ENCODE measurements around the gene DNAJC8. TPM values are rescaled to one million over a fixed set of nuclear protein-coding genes. Genes with fewer than 3 reads are reported as not detected.

DNAJC8 gene
- total and polyA plus RNA-seq, 2 of the 4 experiments (the other 2 are of a cell fraction) = 53.6 to 81.0 TPM

DNA sequence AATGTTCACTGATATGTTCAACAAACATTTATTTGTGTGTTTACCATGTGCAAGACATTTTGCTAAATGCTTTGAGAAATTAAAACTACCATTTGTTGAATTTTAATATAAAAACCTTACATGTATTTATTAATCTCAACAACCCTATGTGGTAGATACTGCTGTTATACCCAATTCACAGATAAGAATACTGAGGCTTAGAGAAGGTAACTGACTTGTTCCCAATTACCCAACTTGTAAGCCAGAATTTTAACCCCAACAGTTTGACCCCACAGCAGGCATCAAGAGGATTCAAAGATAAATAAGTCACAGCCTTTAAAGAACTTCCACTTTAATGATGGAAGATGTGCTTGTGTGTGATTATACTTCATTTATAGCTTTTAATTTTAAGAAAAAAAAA lies 3.7 kb downstream of the DNAJC8 start:
- CTCF ChIA-PET = no interaction called here
- H3K79me1 ChIP-seq (ENCODE audit: low read depth in 1 of 2, low read length in 2 of 2) = peaks cover 25 to 42% of the 10 kb centered on the region in 2 experiments
- dilution Hi-C loops (cut with HindIII; ENCODE audit: low sequenced_read_pairs, unreplicated experiment) = no loop called here

More for the DNA sequence above, 3.7 kb downstream of the DNAJC8 start:
- Histone ChIP-seq H4K91ac (ENCODE audit: insufficient read depth, low read depth, low read length) (no peak overlapping the region), H2AFZ (replicated peaks; ENCODE audit: low read length, poor library complexity) (no peak overlapping the region), H3K23ac (ENCODE audit: low read depth, low read length) (no peak overlapping the region), H2AK5ac (ENCODE audit: low read depth, low read length) (no peak overlapping the region), H3K9me1 (ENCODE audit: insufficient read depth, low read length) (peaks cover 5% of the 10 kb centered on the region; the same call in 1 of the 2 replicates), H2BK15ac (ENCODE audit: low read depth, low read length) (no peak overlapping the region), H3K56ac (ENCODE audit: extremely low read depth, insufficient read depth, low read length) (no peak overlapping the region), H2BK120ac (ENCODE audit: low read depth, low read length) (no peak overlapping the region), H3K18ac (ENCODE audit: low read depth, low read length) (no peak overlapping the region), H3K4me3 (ENCODE audit: insufficient read depth, low read depth, low read length) (no peak overlapping the region), H4K5ac (ENCODE audit: low read depth, low read length) (no peak overlapping the region), H3K27me3 (ENCODE audit: control insufficient read depth, insufficient read depth, low read length) (no peaks in the 10 kb centered on the region), H3K9me3 (ENCODE audit: control insufficient read depth, insufficient read depth, low read length) (no peaks in the 10 kb centered on the region), H2BK5ac (ENCODE audit: low read depth, low read length, poor library complexity, severe bottlenecking) (no peak overlapping the region), H2AK9ac (replicated peaks; ENCODE audit: low read depth, low read length, poor library complexity) (no peak overlapping the region), H3K4me1 (ENCODE audit: control insufficient read depth, insufficient read depth, low read length) (no peaks in the 10 kb centered on the region), H3K4me2 (ENCODE audit: low read depth, low read length) (no peak overlapping the region), H4K8ac (ENCODE audit: low read depth in 2 of 2, low read length in 2 of 2) (no peak overlapping the region), H3K14ac (replicated peaks; ENCODE audit: low read depth, low read length) (no peak overlapping the region), H4K20me1 (ENCODE audit: insufficient read depth, low read length) (peaks cover 8% of the 10 kb centered on the region; the same call in 1 of the 2 replicates), H3K36me3 (ENCODE audit: control insufficient read depth, insufficient read depth, low read length) (peaks cover 25% of the 10 kb centered on the region), H2BK20ac (ENCODE audit: low read depth, low read length) (no peak overlapping the region), H3K27ac (ENCODE audit: insufficient read depth, low read length) (no peak overlapping the region), H3K9ac (ENCODE audit: low read depth, low read length) (no peak overlapping the region), H3K4ac (ENCODE audit: low read depth, low read length) (no peak overlapping the region)
- TF ChIP-seq, protein P1, sequence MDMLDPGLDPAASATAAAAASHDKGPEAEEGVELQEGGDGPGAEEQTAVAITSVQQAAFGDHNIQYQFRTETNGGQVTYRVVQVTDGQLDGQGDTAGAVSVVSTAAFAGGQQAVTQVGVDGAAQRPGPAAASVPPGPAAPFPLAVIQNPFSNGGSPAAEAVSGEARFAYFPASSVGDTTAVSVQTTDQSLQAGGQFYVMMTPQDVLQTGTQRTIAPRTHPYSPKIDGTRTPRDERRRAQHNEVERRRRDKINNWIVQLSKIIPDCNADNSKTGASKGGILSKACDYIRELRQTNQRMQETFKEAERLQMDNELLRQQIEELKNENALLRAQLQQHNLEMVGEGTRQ (IDR thresholded peaks at IDR 0.05; ENCODE audit: low read depth, low read length) = no peak
- no peak for TF ChIP-seq BHLHE40 (IDR thresholded peaks at IDR 0.05; ENCODE audit: low read depth, low read length)
- TF ChIP-seq RFX5 (IDR thresholded peaks at IDR 0.05; ENCODE audit: low read depth, low read length) = no peak
- TF ChIP-seq RAD21 (IDR thresholded peaks at IDR 0.05; ENCODE audit: low read length) = no peak
- no peak for TF ChIP-seq FOS (IDR thresholded peaks at IDR 0.05; ENCODE audit: low read depth, low read length)
- no peak for TF ChIP-seq MAFK (IDR thresholded peaks at IDR 0.05; ENCODE audit: low read depth, low read length)
- TF ChIP-seq NFE2L2 (IDR thresholded peaks at IDR 0.05; ENCODE audit: low read depth, low read length) = no peak
- TF ChIP-seq CHD1 (IDR thresholded peaks at IDR 0.05; ENCODE audit: low read depth, low read length) = no peak
- no peak for TF ChIP-seq CEBPB (IDR thresholded peaks at IDR 0.05; ENCODE audit: low read depth, low read length)
- POLR2A ChIA-PET (ENCODE audit: unreplicated experiment) = no interaction called here
- intact Hi-C loops (cut with micrococcal nuclease) (no loop called here), in situ Hi-C loops (cut with MboI; ENCODE audit: low sequenced_read_pairs) (no loop called here)
- ATAC-seq (ENCODE audit: low read depth) (no peak), DNase-seq (no peak)
- BruUV-seq (replicated peaks) = no TSS peak
